CD14-positive monocyte (primary cell): Measurements from ENCODE around the gene SLC4A3. TPM values are rescaled to one million over a fixed set of nuclear protein-coding genes. Genes with fewer than 3 reads are reported as not detected.
A peak's percentile ranks its signal among the peaks of the same experiment; 100 is the strongest.

Experiments used
- DNase-seq, 3 donors: peaks; one replicate each; pipeline ENCODE4 v3.0.0-alpha.2; 2011 to 2022
- H2AFZ ChIP-seq: 2 replicates; pipeline ENCODE4 v1.6.0; 2012; ENCODE audit warnings: mild to moderate bottlenecking, low read depth, low read length, inconsistent platforms; ENCODE audit not compliant: insufficient read depth, poor library complexity, severe bottlenecking
- H3K27ac ChIP-seq, 2 donors: 1 replicate in 1 of 2; 2 replicates in 1 of 2; pipeline ENCODE4 v1.5.1; 2012 to 2013; ENCODE audit warnings: low read length in 2 of 2, control low read depth in 1 of 2, inconsistent platforms in 1 of 2, low read depth in 1 of 2, mild to moderate bottlenecking in 1 of 2
- H3K27me3 ChIP-seq, 2 donors: one replicate each; pipeline versions ENCODE4 v1.6.0 to v1.6.1; 2011 to 2013; ENCODE audit warnings: low read length in 2 of 2; ENCODE audit not compliant: control insufficient read depth in 2 of 2, insufficient read depth in 2 of 2
- H3K36me3 ChIP-seq, 2 donors: replicated peaks in 1 of 2; 1 replicate in 1 of 2; 2 replicates in 1 of 2; pipeline versions ENCODE4 v1.5.1 to v1.6.1; 2012 to 2013; ENCODE audit warnings: low read length in 2 of 2, control low read depth in 1 of 2, inconsistent platforms in 1 of 2, mild to moderate bottlenecking in 1 of 2; ENCODE audit not compliant: insufficient read depth in 2 of 2, control insufficient read depth in 1 of 2
- H3K4me1 ChIP-seq, 2 donors: 1 replicate in 1 of 2; 2 replicates in 1 of 2; pipeline versions ENCODE4 v1.5.1 to v1.6.1; 2012 to 2013; ENCODE audit warnings: low read length in 2 of 2, control low read depth in 1 of 2, inconsistent platforms in 1 of 2, mild to moderate bottlenecking in 1 of 2, moderate library complexity in 1 of 2; ENCODE audit not compliant: insufficient read depth in 2 of 2, control insufficient read depth in 1 of 2
- H3K4me2 ChIP-seq: replicated peaks from 2 replicates; pipeline ENCODE3; 2012; ENCODE audit warnings: low read length, moderate library complexity, mild to moderate bottlenecking; ENCODE audit not compliant: poor library complexity, severe bottlenecking; ENCODE audit errors: extremely low read depth
- H3K4me3 ChIP-seq, 3 experiments: fragments of 200-600 bp in 1 of 3; sonication (generic) in 1 of 3; replicated peaks in 1 of 3; 1 replicate in 2 of 3; 2 replicates in 1 of 3; pipeline ENCODE4 v1.5.1; 2011 to 2013; ENCODE audit warnings: low read length in 3 of 3, mild to moderate bottlenecking in 3 of 3, control low read depth in 2 of 3, low read depth in 2 of 3, inconsistent platforms in 1 of 3, moderate library complexity in 1 of 3
- H3K79me2 ChIP-seq: 2 replicates; pipeline ENCODE4 v1.6.0; 2012; ENCODE audit warnings: mild to moderate bottlenecking, control low read depth, inconsistent platforms, low read length, moderate library complexity; ENCODE audit not compliant: insufficient read depth
- H3K9ac ChIP-seq: 2 replicates; pipeline ENCODE4 v1.6.0; 2017; ENCODE audit warnings: low read length, mild to moderate bottlenecking; ENCODE audit not compliant: insufficient read depth, poor library complexity, severe bottlenecking
- H3K9me3 ChIP-seq, 2 donors: replicated peaks in 1 of 2; 1 replicate in 1 of 2; 2 replicates in 1 of 2; pipeline versions ENCODE4 v1.5.1 to v1.6.1; 2012 to 2013; ENCODE audit warnings: low read length in 2 of 2, control low read depth in 1 of 2; ENCODE audit not compliant: control insufficient read depth in 1 of 2, insufficient read depth in 1 of 2
- H4K20me1 ChIP-seq: 2 replicates; pipeline ENCODE4 v1.6.0; 2012; ENCODE audit warnings: mild to moderate bottlenecking, low read length, control low read depth, moderate library complexity; ENCODE audit not compliant: insufficient read depth
- H3K27ac Mint-ChIP-seq, 7 donors: one replicate each; pipeline ENCODE4 v1.8.0; 2020; ENCODE audit warnings: mild to moderate bottlenecking in 7 of 7, mixed read lengths in 7 of 7, moderate library complexity in 6 of 7, inconsistent platforms in 2 of 7
- H3K27me3 Mint-ChIP-seq, 3 donors: one replicate each; pipeline ENCODE4 v1.8.0; 2021 to 2022; ENCODE audit warnings: low read depth in 3 of 3, mild to moderate bottlenecking in 3 of 3, mixed read lengths in 3 of 3, moderate library complexity in 3 of 3, inconsistent platforms in 1 of 3
- H3K36me3 Mint-ChIP-seq, 2 donors: one replicate each; pipeline ENCODE4 v1.8.0; 2020; ENCODE audit warnings: mixed read lengths in 2 of 2, inconsistent platforms in 1 of 2, mild to moderate bottlenecking in 1 of 2
- H3K4me1 Mint-ChIP-seq: one replicate; pipeline ENCODE4 v1.8.0; 2020; ENCODE audit warnings: mild to moderate bottlenecking, mixed read lengths
- H3K4me3 Mint-ChIP-seq, 2 donors: one replicate each; pipeline ENCODE4 v1.8.0; 2020; ENCODE audit warnings: mild to moderate bottlenecking in 2 of 2, mixed read lengths in 2 of 2, moderate library complexity in 1 of 2
- H3K9me3 Mint-ChIP-seq, 7 donors: one replicate each; pipeline ENCODE4 v1.8.0; 2020 to 2022; ENCODE audit warnings: mixed read lengths in 7 of 7, mild to moderate bottlenecking in 6 of 7, moderate library complexity in 6 of 7, inconsistent platforms in 2 of 7
- WGBS: methylation state at CpG from one replicate; pipeline ENCODE4 v1.1.5; 2013; ENCODE audit warnings: missing lambda C conversion rate; ENCODE audit not compliant: insufficient coverage; 5-methylcytosine and 5-hydroxymethylcytosine counted together
- intact Hi-C, 2 donors: fragments of 100-400 bp; cut with micrococcal nuclease; formaldehyde crosslinking; loops; one replicate each; pipeline versions ENCODE4 v1.15.0 to v1.15.1; 2023
- polyA minus RNA-seq: library from RNA; depleted of rRNA, polyadenylated mRNA; stranded (reverse); fragments of >200 nt; gene quantifications from 2 replicates; pipeline ENCODE4 v1.2.3, GENCODE V29; 2012
- polyA plus RNA-seq, 3 donors: library from polyadenylated mRNA; depleted of rRNA in 1 of 3; unstranded in 2 of 3; stranded (reverse) in 1 of 3; fragments of 300-500 nt in 2 of 3; fragments of >200 nt in 1 of 3; fragmentation: Illumina TruSeq in 2 of 3; gene quantifications; 1 replicate in 2 of 3; 2 replicates in 1 of 3; pipeline ENCODE4 v1.2.3, GENCODE V29; 2012 to 2021
- total RNA-seq, 12 experiments: library from RNA in 1 of 12; stranded (reverse) in 1 of 12; fragments of 120-200 nt in 1 of 12; gene quantifications; one replicate each; pipeline ENCODE4 v1.2.4 and lab custom pipeline; 2013 to 2026; ENCODE audit warnings: mixed read lengths in 6 of 12, inconsistent platforms in 1 of 12
- TF ChIP-seq, protein P1 (sequence below): fragments of 200-600 bp; IDR thresholded peaks from one replicate; pipeline ENCODE4 v1.8.0; 2022; ENCODE audit warnings: antibody characterized with exemption, mild to moderate bottlenecking

Gene SLC4A3
- total RNA-seq (2013) = 0.12 TPM
- under 1 TPM in 1 of 3 donors, not detected in 2; 0.31 TPM for polyA plus RNA-seq
- 0.08 and 0.14 TPM in 2 replicates for polyA minus RNA-seq
- total RNA-seq (lab: John Stamatoyannopoulos, UW) = 0.25 to 2.6 (median 0.58) reads per million in 11 experiments

GRCh38 chr2:219627103-219628100 is at the start of gene SLC4A3:
SLC4A3 (plus strand) TSS chr2:219627630; CDS start chr2:219627993, 363 bp downstream.
- WGBS = 4% methylated on average over 92 of the region's 103 CpGs
- peaks cover 14 to 19% of the 10 kb centered on the region in 2 donors for H3K4me1 ChIP-seq
- peaks cover 4% of the 10 kb centered on the region in 2 donors for H3K9me3 ChIP-seq
- Mint-ChIP-seq H3K36me3 (no peaks in the 10 kb centered on the region), H3K27me3 (peaks cover 30 to 51% (median 46%) of the 10 kb centered on the region in 3 donors), H3K27ac (peak within 1 kb of the TSS in 2 of 7 donors; percentile 9 to 18), H3K9me3 (peaks cover 0 to 13% (median 3%) of the 10 kb centered on the region in 7 donors), H3K4me3 (peak within 1 kb of the TSS; percentile 37 to 85), H3K4me1 (peaks cover 11% of the 10 kb centered on the region)
- no peak within 1 kb of the TSS for H3K27ac ChIP-seq
- peaks cover 17 to 41% of the 10 kb centered on the region in 2 donors for H3K27me3 ChIP-seq
- peak within 1 kb of the TSS; percentile 13 for H2AFZ ChIP-seq
- DNase-seq = no peak
- no peaks in the 10 kb centered on the region for H3K36me3 ChIP-seq
- intact Hi-C loops = no loop called here
- H3K79me2 ChIP-seq = no peaks in the 10 kb centered on the region
- H3K9ac ChIP-seq = peak within 1 kb of the TSS; percentile 27
- peak within 1 kb of the TSS in 1 of 3 experiments; percentile 60 for H3K4me3 ChIP-seq
- H4K20me1 ChIP-seq = no peaks in the 10 kb centered on the region
- H3K4me2 ChIP-seq = peak within 1 kb of the TSS; percentile 70
- TF ChIP-seq, protein P1, sequence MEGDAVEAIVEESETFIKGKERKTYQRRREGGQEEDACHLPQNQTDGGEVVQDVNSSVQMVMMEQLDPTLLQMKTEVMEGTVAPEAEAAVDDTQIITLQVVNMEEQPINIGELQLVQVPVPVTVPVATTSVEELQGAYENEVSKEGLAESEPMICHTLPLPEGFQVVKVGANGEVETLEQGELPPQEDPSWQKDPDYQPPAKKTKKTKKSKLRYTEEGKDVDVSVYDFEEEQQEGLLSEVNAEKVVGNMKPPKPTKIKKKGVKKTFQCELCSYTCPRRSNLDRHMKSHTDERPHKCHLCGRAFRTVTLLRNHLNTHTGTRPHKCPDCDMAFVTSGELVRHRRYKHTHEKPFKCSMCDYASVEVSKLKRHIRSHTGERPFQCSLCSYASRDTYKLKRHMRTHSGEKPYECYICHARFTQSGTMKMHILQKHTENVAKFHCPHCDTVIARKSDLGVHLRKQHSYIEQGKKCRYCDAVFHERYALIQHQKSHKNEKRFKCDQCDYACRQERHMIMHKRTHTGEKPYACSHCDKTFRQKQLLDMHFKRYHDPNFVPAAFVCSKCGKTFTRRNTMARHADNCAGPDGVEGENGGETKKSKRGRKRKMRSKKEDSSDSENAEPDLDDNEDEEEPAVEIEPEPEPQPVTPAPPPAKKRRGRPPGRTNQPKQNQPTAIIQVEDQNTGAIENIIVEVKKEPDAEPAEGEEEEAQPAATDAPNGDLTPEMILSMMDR = no peak

DNA sequence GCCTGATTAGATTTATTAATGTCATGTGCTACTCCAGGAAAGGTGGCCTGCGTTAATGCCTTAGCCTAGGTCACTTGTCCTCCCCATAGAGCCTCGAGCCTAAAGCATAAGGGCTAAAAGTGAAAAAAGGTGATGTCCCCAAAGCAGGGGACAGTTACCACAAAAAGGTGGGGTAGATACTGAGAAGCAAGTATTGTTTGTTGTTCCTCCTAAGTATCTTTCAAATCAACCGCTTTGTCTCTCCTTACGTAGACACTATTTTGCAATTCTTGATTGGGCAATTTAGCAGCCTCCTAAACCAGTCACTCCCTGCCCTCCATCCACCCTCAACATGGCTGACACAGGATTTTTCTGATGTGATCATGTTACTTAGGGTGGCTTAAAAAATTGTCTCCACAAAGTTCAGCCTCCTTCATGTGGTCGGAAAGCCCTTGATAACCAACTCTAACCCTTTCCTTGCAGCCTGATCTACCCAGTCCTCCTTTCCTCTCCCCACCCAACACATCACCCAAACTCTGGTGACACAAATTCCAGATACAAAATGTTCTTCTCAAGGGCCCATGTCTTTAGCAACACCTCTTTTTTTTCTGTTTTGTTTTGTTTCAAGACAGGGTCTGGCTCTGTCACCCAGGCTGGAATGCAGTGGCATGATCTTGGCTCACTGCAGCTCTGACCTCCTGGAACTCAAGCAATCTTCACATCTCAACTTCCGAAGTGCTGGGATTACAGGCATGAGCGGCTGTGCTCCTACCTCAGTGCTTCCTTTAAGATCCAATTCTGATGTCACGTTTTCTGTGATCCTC is 48.4 kb upstream of the SLC4A3 start:
- H3K36me3 Mint-ChIP-seq = no peaks in the 10 kb centered on the region
- peaks cover 0 to 5% (median 0%) of the 10 kb centered on the region in 7 donors for H3K9me3 Mint-ChIP-seq
- H3K27ac ChIP-seq = no peak overlapping the region
- peaks cover 16% of the 10 kb centered on the region for H3K4me1 Mint-ChIP-seq
- H4K20me1 ChIP-seq = no peaks in the 10 kb centered on the region
- peaks cover 6 to 8% (median 7%) of the 10 kb centered on the region in 3 donors for H3K27me3 Mint-ChIP-seq
- no peak overlapping the region for H3K4me3 Mint-ChIP-seq
- H3K4me3 ChIP-seq = no peak overlapping the region
- H2AFZ ChIP-seq = peak overlapping the region; percentile 56
- peak; percentile 64 to 79 (median 76) for DNase-seq
- intact Hi-C loops = no loop called here
- H3K27me3 ChIP-seq = peaks cover 0 to 3% of the 10 kb centered on the region in 2 donors
- peaks cover 8 to 11% of the 10 kb centered on the region in 2 donors for H3K4me1 ChIP-seq
- 96% methylated on average over 3 of the region's 8 CpGs for WGBS
- TF ChIP-seq, protein P1 = no peak
- H3K27ac Mint-ChIP-seq = peak overlapping the region in 6 of 7 donors; percentile 16 to 63 (median 28)
- H3K36me3 ChIP-seq = no peaks in the 10 kb centered on the region
- H3K9me3 ChIP-seq = no peaks in the 10 kb centered on the region
- H3K4me2 ChIP-seq = no peak overlapping the region
- no peak overlapping the region for H3K9ac ChIP-seq
- H3K79me2 ChIP-seq = no peaks in the 10 kb centered on the region
